SKM-1 treated with dmso at 0.1 percent for 144 hours (cell line): ENCODE results near the gene ANGPTL8.

Experiments used
- DNase-seq: peaks from one replicate; lab custom pipeline; 2025; ENCODE audit not compliant: unreplicated experiment; lab: John Stamatoyannopoulos, UW

Gene ANGPTL8

DNA sequence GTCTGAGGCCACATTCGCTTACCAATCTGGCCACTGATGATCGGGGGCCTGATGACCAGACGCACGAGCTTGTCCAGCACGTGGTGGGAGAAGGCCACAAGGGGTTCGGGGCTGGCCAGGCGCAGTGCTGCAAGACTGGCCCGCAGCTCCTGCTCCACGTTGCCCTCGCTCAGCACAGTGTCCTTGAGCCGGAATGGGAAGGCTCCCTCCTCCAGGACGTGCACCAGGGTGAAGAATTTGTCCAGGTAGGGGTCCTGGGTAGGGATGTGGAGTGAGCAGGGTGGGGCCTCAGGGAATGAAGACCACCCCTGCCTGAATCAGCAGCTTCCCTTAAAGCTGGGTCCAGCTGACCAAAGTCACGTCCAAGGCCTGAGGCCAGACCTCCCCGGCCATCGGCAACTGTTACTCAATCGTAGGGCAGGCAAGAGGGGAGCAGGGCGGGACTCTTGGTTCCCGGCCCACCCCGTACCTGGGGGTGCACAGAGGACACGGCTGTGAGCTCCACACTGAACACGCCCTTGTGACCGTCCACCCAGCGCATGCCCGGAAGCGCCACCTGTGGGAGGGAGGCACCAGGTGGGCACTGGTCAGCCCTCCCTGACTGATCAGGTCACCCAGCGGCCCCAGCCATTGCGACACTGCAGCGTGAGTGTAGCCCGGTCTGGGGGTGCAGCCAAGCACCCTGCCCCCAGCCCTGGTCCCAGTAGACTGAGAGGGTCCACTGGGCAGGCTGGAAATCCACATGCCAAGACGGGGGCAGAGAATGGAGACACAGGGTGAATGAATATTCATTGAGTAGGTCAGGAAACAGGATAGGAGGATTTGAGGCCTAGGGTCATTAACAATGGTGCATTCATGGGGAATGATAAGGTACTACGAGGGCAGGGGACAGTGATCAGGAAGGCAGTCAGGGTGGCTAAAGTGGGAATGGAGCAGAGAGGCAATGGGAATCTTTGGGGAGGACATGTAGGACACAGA, 2.8 kb upstream of the ANGPTL8 start:
- no peak for DNase-seq

DNA sequence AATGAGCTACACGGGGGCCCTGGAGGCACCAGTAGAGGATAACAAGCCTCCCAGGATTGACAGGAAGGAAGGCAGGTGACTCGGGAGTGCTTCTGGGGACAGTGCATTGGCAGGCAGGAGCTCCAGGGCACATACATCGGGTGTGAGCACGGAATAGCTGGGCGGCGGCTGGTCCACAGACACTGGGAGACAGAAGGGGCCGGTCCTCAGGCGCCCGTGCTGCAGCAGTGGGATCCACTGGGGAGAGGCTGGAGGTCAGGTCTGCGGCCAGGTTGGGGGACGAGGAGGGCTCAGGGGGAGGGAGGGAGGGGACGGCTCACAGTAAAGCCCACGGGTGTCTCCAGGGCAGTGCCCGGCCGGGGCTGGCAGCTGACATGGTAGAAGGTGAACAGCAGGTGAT, 2.1 kb upstream of the ANGPTL8 start:
- DNase-seq, result no peak

DNA sequence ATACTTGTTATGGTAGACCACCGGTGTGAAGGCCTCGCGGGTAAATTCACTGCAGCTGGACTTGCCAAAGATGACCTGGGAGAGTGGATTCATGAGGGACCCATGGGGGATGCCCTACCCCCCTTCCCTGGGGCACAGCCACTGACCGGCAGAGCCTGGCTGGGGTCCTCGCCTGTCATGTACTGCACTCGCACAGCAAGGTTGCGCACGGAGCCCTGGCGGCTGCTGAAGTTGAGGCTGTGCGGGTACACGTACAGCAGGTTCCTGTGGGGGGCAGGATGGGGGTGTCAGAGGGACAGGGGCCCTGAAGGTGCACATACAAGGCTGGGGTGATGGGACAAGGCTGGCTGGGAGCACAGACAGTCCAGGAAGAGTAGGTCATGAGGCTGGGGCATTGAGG, 1.4 kb upstream of the ANGPTL8 start:
- DNase-seq, result no peak

DNA sequence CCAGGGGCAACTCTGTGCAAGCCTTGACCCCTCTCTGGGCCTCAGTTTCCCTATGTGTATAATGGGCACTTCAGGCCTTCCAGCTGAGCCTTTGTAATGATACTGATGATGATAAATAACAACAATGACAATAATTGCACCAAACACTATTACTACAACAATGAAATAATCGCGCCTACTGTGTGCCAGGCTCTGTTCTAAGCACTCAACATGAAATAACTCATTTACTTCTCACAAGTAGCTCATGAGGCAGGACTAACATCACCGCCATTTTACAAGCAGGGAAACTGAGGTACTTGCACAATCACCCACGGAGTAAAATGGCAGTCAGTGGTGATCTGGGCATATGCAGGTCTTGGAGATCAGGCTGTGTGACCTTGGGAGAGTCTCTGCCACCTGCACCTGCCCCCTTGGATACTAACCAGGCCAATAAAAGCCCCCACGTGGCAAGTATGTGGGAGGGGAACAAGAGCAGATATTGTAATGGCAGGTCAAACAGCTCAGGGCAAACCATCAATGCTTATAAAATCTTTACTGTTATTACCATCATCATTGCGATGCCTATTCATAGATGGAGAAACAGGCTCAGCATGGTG, 540 bp upstream of the ANGPTL8 start:
- DNase-seq, result no peak

DNA sequence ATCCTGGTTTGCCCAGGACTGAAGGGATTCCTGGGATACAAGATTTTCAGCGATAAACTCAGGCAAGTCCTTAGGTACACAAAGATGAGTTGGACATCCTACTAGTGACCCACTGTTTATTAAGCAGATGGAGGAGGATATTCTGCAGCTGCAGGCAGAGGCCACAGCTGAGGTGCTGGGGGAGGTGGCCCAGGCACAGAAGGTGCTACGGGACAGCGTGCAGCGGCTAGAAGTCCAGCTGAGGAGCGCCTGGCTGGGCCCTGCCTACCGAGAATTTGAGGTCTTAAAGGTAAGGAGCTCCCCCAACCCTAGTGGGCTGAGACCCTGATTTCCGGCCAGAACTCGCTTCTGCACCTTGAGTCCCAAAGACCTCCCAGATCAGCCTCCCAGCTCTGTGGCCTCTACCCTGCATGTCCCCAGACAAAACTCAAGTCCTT, 607 bp downstream of the ANGPTL8 start:
- no peak for DNase-seq

DNA sequence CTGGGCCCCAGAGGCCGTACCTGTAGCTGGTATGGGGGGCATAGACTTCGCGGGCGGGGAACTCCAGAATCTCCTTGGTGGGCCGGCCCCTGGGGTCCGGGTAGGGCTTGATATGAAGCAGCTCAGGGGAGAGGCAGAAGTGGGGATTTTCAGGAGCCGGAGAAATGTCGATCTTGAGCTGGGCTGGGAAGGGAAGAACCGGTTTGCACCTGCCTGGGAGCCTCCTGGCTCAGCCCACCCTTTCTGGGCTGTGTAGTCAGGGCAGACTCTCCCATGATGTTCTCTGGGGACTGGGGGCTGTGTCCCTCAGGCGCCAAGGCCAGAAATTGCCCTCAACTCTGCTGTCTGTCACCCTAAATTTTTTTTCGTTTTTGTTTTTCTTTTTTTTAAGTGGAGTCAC, 2.6 kb downstream of the ANGPTL8 start:
- no peak for DNase-seq

DNA sequence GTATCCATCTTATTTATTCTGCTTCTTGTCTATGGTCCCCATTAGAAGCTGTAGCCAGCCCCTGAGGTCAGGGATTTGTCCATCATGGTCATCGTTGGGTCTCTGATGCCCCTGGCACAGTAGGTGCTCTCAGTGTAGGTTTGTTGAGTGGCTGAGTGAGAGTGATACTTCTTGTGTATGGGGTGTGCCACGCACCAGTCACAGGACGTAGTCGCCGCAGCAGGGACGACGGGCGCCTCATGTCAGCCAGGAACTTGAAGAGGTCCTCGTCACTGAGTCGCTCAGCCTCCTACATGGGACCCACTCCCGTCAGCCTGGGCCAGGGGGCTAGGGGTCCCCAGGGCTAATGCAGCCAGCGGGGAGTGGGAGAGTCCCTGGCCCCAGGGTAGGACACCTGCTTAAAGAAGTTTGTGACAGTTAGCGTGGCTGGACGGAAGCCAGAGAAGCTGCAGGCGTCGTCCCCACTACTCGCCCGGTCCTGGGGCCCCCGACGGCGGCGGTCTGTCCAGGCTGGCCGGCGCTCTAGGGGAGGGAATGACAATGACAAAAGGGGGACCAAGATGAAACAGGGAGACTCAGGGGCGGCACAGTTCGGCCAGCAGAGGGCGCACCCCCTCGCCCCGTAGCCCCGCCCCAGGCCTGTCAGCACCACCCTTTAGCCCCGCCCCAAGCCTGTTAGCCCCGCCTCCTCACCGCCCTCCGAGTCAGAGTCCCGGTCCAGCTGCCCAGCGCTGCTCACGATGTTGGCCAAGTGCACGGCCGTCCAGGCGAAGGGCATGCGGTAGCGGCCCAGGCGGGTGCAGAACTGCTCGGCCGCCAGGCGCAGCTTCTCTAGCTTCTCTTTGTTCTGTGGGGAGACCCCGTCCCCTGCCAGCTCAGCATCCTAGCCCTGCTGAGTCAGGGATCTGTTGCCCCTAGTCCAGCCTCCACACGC, 3.7 kb downstream of the ANGPTL8 start:
- DNase-seq, result peak; percentile 41

DNA sequence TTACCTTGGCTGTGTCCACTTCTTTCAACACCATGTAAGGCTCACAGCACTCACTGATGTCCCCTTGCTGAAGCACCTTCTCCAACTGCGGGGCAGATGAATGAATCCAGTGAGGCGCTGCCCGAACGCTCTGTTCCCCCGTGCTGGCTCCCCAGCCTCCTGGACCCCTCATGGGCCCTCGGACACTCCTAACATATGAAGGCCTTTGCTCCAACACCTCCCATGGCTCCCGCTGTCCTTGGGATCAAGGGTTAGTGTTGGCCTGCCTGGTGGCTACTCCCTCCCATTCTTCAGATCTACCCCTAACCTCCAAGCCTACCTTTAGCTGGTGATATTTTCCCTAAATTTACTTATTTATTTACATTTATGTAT, 4.4 kb downstream of the ANGPTL8 start:
- DNase-seq, result no peak

DNA sequence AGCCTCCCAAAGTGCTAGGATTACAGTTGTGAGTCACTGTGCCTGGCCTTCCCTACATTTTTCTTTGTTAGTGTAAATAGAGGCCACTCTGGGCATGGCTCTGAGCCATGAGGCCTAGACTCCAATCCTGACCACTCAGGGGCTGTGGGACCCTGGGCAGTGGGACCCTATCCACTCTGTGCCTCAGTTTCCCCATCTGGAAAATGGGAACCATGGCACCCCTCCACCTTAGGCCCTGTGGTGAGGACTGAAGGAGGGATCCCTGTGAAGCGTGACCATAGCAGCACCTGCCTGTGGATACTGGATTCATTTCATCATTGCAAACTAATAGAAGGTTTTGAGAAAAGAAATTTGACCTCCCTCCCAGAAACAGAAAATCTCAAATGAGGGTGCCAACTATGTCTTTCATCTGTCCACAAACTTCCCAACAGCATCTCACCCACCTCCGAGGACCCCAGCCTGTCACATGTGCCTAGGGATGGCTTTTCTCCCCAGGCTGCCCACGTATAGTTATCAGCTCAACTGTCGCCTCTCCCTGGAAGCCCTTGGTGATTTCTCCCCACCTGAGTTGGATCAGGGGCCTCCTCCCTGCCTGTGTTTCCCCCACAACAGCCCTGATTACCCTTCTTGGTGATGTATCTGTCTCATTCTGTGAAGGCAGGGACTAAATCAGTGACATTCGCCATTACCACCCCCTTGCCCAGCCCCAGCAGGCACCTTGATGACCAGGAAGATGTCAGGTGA, 5.6 kb downstream of the ANGPTL8 start:
- no peak for DNase-seq

DNA sequence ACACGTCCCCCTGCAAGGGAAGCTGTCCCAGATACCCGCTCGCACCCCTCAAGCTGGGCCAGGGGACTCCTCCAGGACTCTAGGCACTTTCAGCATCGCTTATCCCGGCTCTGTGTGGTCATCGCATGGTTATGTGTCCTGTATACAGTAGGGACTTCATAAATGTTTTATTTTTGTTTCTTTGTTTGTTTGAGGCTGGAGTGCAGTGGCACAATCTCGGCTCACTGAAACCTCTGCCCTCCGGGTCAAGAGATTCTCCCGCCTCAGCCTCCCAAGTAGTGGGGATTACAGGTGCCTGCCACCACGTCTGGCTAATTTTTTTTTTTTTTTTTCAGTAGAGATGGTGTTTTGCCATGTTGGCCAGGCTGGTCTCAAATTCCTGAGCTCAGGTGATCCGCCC, 7.5 kb downstream of the ANGPTL8 start:
- no peak for DNase-seq

DNA sequence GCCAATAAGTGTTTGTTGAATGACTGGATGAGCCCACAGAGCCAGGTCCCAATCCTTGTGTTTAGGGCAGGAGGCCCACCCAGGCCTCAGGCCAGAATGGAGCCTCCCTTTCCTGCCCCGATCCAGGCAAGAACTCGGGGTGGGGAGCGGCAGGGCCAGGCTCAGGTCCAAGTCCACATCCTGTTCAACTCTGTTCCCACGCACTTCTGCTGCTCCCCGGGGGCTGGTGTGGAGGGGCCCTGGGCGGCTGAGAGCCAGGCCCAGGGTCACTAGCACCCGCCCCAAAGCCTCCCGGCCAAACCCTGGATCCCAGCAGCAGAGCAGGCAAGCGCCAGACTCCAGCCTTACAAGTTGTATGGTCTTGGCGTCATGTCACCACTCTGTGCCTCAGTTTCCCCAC, 8.0 kb downstream of the ANGPTL8 start:
- no peak for DNase-seq

DNA sequence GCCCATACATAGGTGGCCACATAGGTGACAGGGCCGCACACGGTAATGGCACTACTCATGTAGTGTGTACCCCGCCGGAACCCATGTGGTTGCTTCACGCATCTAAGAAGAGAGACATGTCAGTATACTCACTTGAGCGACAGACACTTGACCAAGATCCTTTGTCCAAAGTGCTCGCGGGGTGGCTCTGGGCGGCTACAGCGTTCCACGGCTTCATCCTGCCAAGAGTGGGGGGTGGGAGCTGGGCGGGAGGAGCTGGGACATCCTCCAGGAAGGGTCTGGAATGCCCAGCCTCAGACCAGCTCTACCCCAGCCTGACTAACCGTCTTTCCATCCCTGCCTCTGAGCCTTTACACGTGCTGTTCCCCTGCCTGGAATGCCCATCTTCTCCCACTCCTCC, 8.5 kb downstream of the ANGPTL8 start:
- no peak for DNase-seq

DNA sequence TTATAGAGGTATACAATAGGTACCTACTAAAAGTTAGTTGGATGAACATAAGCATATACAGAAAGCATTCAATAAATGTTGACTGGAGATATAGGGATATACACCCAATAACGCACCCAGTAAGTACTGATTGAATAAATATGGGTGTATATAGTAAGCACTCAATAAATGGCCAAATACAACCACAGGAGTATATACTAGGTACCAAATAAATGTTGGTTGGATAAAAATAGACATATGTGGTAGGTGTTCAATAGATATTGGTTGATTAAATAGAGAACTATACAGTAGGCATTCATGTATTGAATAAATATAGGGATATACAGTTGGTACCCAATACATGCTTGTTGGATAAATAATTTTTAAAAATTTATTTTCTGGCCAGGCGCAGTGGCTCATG, 9.4 kb downstream of the ANGPTL8 start:
- DNase-seq, result no peak

DNA sequence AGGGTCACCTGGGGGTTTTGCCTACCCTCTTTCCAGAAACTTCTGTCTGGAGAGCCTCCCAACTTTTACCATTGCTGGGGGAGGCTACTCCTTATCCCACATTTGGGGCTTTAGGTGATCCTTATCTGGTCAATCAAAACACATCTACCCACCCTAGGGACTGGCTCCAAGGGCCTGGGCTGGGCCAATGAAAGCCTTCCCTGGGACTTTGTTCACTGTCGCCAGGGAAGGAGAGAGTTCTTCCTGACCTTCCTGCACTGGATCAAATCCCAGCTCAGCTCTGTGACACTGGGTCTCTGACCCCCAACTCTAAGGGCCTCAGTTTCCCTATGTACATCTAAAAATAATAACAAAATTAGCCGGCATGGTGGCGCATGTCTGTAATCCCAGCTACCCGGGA, 11.8 kb downstream of the ANGPTL8 start:
- DNase-seq, result no peak

DNA sequence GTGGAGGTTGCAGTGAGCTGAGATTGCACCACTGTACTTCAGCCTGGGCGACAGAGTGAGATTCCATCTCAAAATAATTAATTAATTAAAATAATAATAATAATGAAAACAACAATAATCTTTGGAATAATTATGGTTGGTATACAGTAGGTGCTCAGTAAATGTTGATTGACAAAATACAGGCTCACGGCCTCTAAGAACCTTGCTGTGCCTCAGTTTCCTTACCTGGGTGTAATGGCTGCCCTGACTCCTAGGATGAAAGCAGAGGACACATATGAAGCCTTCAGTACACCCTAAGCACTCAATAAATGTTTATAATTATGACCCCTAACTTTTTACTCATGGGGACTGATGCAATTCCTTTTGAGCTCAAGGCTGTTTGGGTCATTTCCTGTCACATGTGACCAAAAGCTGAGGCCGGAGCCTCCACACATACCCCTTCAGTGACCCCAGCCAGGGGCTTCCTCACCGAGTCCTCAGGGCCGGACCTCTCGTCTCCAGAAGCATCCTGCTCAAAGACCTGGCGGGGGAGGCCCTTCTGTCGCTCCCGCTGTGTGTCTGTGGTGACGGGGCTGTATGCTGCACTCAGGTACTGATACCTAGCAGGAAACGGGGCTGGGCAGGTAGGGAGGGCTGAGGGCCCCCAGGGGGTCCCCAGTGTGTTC, 12.4 kb downstream of the ANGPTL8 start:
- DNase-seq, result no peak

DNA sequence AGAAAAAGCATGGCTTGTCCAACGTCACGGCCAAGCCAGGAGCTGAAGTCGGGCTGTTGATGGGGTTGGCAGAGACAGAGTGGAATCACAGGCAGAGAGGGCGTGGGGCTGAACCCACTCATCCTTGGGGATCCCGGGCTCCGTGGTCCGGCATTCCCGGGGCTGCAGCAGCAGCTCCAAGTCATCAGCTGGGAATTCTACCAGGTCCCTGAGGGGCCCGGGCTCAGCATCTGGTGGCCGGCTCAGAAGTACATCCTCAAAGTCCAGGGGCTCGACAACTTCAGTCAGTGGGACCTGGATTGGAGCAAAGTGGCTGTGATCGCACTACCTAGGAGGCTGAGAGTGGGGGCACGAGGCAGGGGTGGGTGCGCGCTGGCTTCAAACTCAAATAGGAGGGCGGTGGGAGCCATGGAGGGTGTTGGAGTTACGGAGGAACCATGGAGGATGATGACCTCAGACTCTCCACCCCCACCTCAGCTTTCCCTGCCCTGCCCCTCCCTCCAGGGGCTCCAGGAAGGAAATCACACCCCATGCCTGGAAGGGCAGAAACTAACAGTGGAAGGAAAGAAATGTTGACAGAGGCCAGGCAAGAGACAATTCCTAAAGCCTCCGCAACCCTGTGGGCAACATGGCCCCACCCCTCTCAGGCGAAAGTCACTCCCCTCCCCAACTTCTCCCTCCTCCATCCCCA, 13.4 kb downstream of the ANGPTL8 start:
- DNase-seq, result no peak

DNA sequence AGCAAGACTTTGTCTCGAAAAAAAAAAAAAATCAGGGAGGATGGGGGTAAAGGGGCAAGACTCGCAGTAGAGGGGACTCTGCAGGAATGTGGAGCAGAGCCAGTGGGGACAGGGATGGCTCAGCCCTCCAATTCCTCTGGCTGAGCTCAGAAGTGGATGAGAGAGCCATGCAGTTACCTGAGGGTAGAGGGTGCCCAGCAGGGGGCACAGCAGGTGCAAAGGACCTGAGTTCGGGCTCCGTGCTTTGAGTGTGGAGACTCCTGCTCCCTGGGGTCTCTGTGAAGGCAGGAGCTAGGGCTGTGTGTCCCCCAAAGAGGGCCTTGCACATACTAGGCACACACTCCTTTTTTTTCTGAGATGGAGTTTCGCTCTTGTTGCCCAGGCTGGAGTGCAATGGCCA, 15.2 kb downstream of the ANGPTL8 start:
- no peak for DNase-seq

DNA sequence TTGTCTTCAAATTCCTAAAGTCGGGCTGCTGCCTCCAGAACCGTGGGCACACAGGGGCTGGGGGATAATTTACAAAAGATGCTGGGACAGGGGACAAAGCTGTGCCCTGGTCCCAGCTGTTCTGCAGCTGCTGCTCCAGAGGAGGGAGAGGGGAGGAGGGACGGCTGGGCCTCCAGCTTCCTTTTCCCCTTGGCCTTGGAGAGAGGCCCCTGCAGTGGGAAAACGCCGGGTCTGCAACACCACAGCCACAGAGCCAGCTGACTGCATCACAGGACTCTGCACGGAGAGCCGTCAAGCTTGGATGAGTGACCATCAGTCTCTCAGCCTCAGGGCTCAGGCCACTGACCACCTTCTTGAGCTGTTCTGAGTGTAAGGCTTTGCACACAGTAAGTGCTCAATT, 16.8 kb downstream of the ANGPTL8 start:
- DNase-seq, result no peak

DNA sequence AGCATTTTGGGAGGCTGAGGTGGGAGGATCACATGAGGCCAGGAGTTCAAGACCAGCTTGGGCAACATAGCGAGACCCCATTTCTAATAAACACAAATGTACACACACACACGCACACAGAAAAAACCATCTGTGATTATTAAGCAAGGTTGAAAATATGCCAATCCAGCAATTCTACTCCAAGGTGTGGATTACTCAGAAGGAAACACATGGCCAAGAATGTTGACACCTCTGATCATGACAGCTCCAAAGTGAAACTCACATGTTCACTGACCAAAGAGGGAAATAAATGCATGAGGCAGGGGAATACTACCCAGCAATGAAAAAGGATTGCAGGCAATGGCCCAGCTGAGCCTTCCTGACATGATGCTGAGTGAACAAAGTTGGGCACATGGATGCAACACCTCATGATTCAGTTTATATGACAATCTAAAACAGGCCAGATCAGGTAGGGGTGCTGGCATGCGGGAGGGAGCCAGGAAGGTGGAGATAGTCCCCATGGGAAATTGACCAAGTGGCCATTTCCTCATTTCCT, 18.5 kb downstream of the ANGPTL8 start:
- DNase-seq, result no peak
